HEK293 (cell line): Measurements from ENCODE around the gene OR51V1.

Experiments
- CTCF ChIA-PET: fragments of 350-600 bp; formaldehyde crosslinking; extraction: SDS; loops from one replicate; lab custom pipeline; 2021; ENCODE audit warnings: antibody characterized with exemption; lab: Yijun Ruan, JAX
- POLR2A ChIA-PET: fragments of 300-600 bp; formaldehyde crosslinking; extraction: SDS; loops from one replicate; lab custom pipeline; 2020; ENCODE audit warnings: antibody characterized with exemption, inconsistent platforms; lab: Yijun Ruan, JAX
- H3K27ac ChIP-seq: fragments of 200-500 bp; sonication (Bioruptor generic); 2 replicates; pipeline ENCODE4 v1.5.1; 2014; ENCODE audit warnings: low read depth, low read length, control low read depth, inconsistent platforms; ENCODE audit errors: extremely low read depth
- H3K36me3 ChIP-seq, 2 experiments: fragments of 200-500 bp in 1 of 2; sonication (Bioruptor generic) in 1 of 2; 1 replicate in 1 of 2; 2 replicates in 1 of 2; pipeline ENCODE4 v1.5.1; 2014 to 2017; ENCODE audit warnings: inconsistent platforms in 2 of 2, low read length in 2 of 2; ENCODE audit not compliant: control insufficient read depth in 2 of 2, insufficient read depth in 1 of 2
- H3K4me1 ChIP-seq: fragments of 200-500 bp; sonication (Bioruptor generic); 2 replicates; pipeline ENCODE4 v1.5.1; 2014; ENCODE audit warnings: mild to moderate bottlenecking, low read length, inconsistent platforms; ENCODE audit not compliant: control insufficient read depth, insufficient read depth
- H3K4me3 ChIP-seq: 2 replicates; pipeline ENCODE4 v1.5.1; 2011; ENCODE audit warnings: low read depth, mild to moderate bottlenecking, control low read depth, low read length, moderate library complexity
- H3K9me3 ChIP-seq: fragments of 200-500 bp; sonication (Bioruptor generic); 2 replicates; pipeline ENCODE4 v1.5.1; 2014; ENCODE audit warnings: low read depth, low read length, inconsistent platforms; ENCODE audit not compliant: control insufficient read depth, insufficient read depth
- AEBP2 ChIP-seq: fragments of 450-650 bp; formaldehyde crosslinking; IDR thresholded peaks from 2 replicates; pipeline ENCODE4 v1.5.1; 2016; ENCODE audit warnings: missing biosample characterization, missing genetic modification characterization, borderline replicate concordance
- HOXA7 ChIP-seq: sonication (generic); formaldehyde crosslinking; IDR thresholded peaks from 2 replicates; pipeline ENCODE4 v1.8.1; 2022; ENCODE audit warnings: missing genetic modification reagents, borderline replicate concordance
- HOXD13 ChIP-seq: sonication (generic); formaldehyde crosslinking; IDR thresholded peaks from 2 replicates; pipeline ENCODE4 v1.8.0; 2022; ENCODE audit warnings: missing genetic modification reagents, borderline replicate concordance
- KLF1 ChIP-seq: fragments of 450-650 bp; formaldehyde crosslinking; IDR thresholded peaks from 2 replicates; pipeline ENCODE4 v1.5.1; 2016; ENCODE audit warnings: missing biosample characterization, missing genetic modification characterization
- KLF7 ChIP-seq: fragments of 450-650 bp; formaldehyde crosslinking; IDR thresholded peaks from 2 replicates; pipeline ENCODE4 v1.5.1; 2016; ENCODE audit warnings: missing biosample characterization, missing genetic modification characterization, borderline replicate concordance
- MZF1 ChIP-seq: fragments of 450-650 bp; formaldehyde crosslinking; IDR thresholded peaks from 2 replicates; pipeline ENCODE4 v1.5.1; 2017; ENCODE audit warnings: missing biosample characterization, missing genetic modification characterization, borderline replicate concordance
- RBAK ChIP-seq: fragments of 450-650 bp; formaldehyde crosslinking; IDR thresholded peaks from 2 replicates; pipeline ENCODE4 v1.5.1; 2016; ENCODE audit warnings: missing biosample characterization, missing genetic modification characterization
- SCRT1 ChIP-seq: fragments of 450-650 bp; formaldehyde crosslinking; IDR thresholded peaks from 2 replicates; pipeline ENCODE4 v1.5.1; 2016; ENCODE audit warnings: missing biosample characterization, missing genetic modification characterization, borderline replicate concordance
- ZBTB7A ChIP-seq: fragments of 450-650 bp; formaldehyde crosslinking; IDR thresholded peaks from 2 replicates; pipeline ENCODE4 v1.5.1; 2016; ENCODE audit warnings: low read depth, missing biosample characterization, missing genetic modification characterization
- ZFHX2 ChIP-seq: fragments of 450-650 bp; formaldehyde crosslinking; conservative IDR thresholded peaks from 2 replicates; pipeline ENCODE4 v1.5.1; 2016; ENCODE audit warnings: missing biosample characterization, missing genetic modification characterization
- ZFP69B ChIP-seq: fragments of 450-650 bp; formaldehyde crosslinking; IDR thresholded peaks from 2 replicates; pipeline ENCODE4 v1.5.1; 2016; ENCODE audit warnings: missing biosample characterization, missing genetic modification characterization
- ZNF148 ChIP-seq: fragments of 450-650 bp; formaldehyde crosslinking; IDR thresholded peaks from 2 replicates; pipeline ENCODE4 v1.5.0; 2017; ENCODE audit warnings: missing biosample characterization, missing genetic modification characterization, borderline replicate concordance
- ZNF366 ChIP-seq: fragments of 450-650 bp; formaldehyde crosslinking; conservative IDR thresholded peaks from 2 replicates; pipeline ENCODE4 v1.5.1; 2016; ENCODE audit warnings: missing biosample characterization, missing genetic modification characterization
- ZNF391 ChIP-seq: fragments of 450-650 bp; formaldehyde crosslinking; IDR thresholded peaks from 2 replicates; pipeline ENCODE4 v1.5.1; 2016; ENCODE audit warnings: low read depth, missing biosample characterization, missing genetic modification characterization, borderline replicate concordance
- ZNF404 ChIP-seq: fragments of 450-650 bp; formaldehyde crosslinking; IDR thresholded peaks from 2 replicates; pipeline ENCODE4 v1.5.1; 2017; ENCODE audit warnings: missing biosample characterization, missing genetic modification characterization
- ZNF416 ChIP-seq: fragments of 450-650 bp; formaldehyde crosslinking; IDR thresholded peaks from 2 replicates; pipeline ENCODE4 v1.5.1; 2016; ENCODE audit warnings: missing biosample characterization, missing genetic modification characterization
- ZNF529 ChIP-seq: fragments of 450-650 bp; formaldehyde crosslinking; IDR thresholded peaks from 2 replicates; pipeline ENCODE4 v1.5.1; 2017; ENCODE audit warnings: missing genetic modification characterization, missing biosample characterization; ENCODE audit not compliant: insufficient replicate concordance
- ZNF621 ChIP-seq: fragments of 450-650 bp; formaldehyde crosslinking; IDR thresholded peaks from 2 replicates; pipeline ENCODE4 v1.5.1; 2017; ENCODE audit warnings: missing biosample characterization, missing genetic modification characterization
- ZNF645 ChIP-seq: fragments of 450-650 bp; formaldehyde crosslinking; IDR thresholded peaks from 2 replicates; pipeline ENCODE4; 2016; ENCODE audit warnings: missing biosample characterization, missing genetic modification characterization
- ZNF701 ChIP-seq: fragments of 450-650 bp; formaldehyde crosslinking; IDR thresholded peaks from 2 replicates; pipeline ENCODE4 v1.5.1; 2016; ENCODE audit warnings: missing biosample characterization, missing genetic modification characterization
- ZNF830 ChIP-seq: fragments of 450-650 bp; IDR thresholded peaks from 2 replicates; pipeline ENCODE4 v1.5.0; 2018; ENCODE audit warnings: missing biosample characterization, missing genetic modification characterization, low read depth, mild to moderate bottlenecking, moderate library complexity
- TF ChIP-seq, protein P1 (sequence below): sonication (generic); formaldehyde crosslinking; IDR thresholded peaks from 2 replicates; pipeline ENCODE4 v1.8.1; 2022; ENCODE audit warnings: mild to moderate bottlenecking, moderate library complexity, missing genetic modification reagents
- TF ChIP-seq, protein P2 (sequence below): fragments of 450-650 bp; formaldehyde crosslinking; IDR thresholded peaks from 2 replicates; pipeline ENCODE4 v1.5.1; 2016; ENCODE audit warnings: missing biosample characterization, missing genetic modification characterization
- TF ChIP-seq, protein P3 (sequence below): fragments of 450-650 bp; formaldehyde crosslinking; IDR thresholded peaks from 2 replicates; pipeline ENCODE4 v1.5.1; 2016; ENCODE audit warnings: missing biosample characterization, missing genetic modification characterization

The OR51V1 gene

DNA sequence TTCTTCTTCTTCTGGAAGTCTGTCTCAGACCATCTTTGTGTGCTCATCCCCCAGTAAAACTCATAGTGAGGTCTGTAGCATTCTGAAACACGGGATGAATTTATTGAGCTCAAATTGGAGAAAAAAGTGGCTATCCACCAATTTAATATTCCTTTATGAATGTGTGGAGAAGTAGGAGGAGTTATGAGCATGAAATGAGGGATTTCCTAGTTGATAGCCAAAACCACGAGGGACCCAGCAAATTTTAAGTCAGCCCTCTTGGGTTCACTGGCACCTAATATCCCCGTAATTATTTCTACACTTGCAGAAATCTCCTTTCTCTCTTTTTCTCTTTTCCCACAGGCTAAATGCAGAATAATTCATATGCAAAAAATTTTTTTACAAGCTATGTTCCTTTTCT lies 45.8 kb downstream of the OR51V1 start, which contains the start of gene OR52A1 (continued):
- no peak for TF ChIP-seq AEBP2 (tag by site-specific recombination)
- no peak for TF ChIP-seq SCRT1 (tag by site-specific recombination)
- TF ChIP-seq HOXD13: no peak
- no peak for TF ChIP-seq ZNF621 (tag by site-specific recombination)
- no peak for TF ChIP-seq ZNF830 (tag by site-specific recombination)
- TF ChIP-seq MZF1 (tag by site-specific recombination): no peak
- TF ChIP-seq RBAK (tag by site-specific recombination): no peak
- no peak for TF ChIP-seq ZNF645 (tag by site-specific recombination)
- no peak for TF ChIP-seq KLF1 (tag by site-specific recombination)

DNA sequence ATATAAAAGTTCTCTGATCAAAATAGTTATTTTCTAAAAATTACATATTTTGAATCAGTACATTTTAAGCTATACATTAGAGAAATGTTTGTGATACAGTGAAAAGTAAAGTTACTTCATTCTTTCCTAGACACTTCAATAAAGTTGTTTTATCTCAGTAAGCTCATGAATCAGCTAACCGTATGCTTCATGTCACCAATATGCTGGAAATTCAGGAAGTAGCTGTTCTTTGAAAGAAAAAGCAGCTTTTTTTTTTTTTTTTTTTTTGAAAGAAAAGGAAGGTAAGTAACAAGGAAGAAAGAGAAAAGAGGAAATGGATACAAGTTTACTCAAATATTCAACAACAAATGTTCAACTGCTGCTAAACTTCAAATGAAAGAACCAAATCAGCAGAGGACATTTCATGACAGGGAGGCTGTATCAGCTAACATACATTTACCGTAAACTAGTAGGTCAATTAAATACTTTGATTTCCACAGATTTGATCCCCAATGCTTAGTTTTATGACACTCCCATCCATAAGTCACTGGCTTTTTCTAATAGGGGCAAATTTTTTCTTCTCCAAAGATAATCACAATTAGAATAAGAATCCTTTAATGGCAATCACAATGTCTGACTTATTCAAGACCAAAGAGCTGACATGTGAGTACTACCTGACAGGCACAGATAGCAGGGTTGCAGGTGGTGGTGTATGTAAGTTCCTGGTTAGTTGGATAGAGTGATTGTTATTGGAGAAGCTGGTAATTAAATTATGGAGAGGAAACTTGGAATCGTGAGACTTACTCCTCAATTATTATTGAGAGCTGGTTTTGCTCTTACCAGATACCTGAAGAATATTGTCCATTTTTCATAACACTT lies 46.7 kb downstream of the OR51V1 start:
- CTCF ChIA-PET: interaction anchor here (0.6 kb wide), 2 partner anchors 29 to 773 kb away, joined by 3 read pairs; no protein-coding TSS in a partner anchor
- H3K4me1 ChIP-seq: no peaks in the 10 kb centered on the region
- no peak overlapping the region for H3K4me3 ChIP-seq
- no peak overlapping the region for H3K27ac ChIP-seq
- TF ChIP-seq ZNF404 (tag by site-specific recombination): no peak
- TF ChIP-seq, protein P1, sequence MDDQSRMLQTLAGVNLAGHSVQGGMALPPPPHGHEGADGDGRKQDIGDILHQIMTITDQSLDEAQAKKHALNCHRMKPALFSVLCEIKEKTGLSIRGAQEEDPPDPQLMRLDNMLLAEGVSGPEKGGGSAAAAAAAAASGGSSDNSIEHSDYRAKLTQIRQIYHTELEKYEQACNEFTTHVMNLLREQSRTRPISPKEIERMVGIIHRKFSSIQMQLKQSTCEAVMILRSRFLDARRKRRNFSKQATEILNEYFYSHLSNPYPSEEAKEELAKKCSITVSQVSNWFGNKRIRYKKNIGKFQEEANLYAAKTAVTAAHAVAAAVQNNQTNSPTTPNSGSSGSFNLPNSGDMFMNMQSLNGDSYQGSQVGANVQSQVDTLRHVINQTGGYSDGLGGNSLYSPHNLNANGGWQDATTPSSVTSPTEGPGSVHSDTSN (CRISPR knock-in tag): no peak
- no peak for TF ChIP-seq ZBTB7A (tag by site-specific recombination)
- no peak for TF ChIP-seq ZFHX2 (tag by site-specific recombination)
- TF ChIP-seq ZNF416: no peak
- TF ChIP-seq HOXA7 (CRISPR knock-in tag): no peak
- no peak for TF ChIP-seq ZNF366
- TF ChIP-seq ZNF529 (tag by site-specific recombination): no peak
- TF ChIP-seq, protein P2, sequence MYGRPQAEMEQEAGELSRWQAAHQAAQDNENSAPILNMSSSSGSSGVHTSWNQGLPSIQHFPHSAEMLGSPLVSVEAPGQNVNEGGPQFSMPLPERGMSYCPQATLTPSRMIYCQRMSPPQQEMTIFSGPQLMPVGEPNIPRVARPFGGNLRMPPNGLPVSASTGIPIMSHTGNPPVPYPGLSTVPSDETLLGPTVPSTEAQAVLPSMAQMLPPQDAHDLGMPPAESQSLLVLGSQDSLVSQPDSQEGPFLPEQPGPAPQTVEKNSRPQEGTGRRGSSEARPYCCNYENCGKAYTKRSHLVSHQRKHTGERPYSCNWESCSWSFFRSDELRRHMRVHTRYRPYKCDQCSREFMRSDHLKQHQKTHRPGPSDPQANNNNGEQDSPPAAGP (tag by site-specific recombination): no peak
- no peak for TF ChIP-seq ZNF148
- no peak for TF ChIP-seq ZNF701 (tag by site-specific recombination)
- TF ChIP-seq, protein P3, sequence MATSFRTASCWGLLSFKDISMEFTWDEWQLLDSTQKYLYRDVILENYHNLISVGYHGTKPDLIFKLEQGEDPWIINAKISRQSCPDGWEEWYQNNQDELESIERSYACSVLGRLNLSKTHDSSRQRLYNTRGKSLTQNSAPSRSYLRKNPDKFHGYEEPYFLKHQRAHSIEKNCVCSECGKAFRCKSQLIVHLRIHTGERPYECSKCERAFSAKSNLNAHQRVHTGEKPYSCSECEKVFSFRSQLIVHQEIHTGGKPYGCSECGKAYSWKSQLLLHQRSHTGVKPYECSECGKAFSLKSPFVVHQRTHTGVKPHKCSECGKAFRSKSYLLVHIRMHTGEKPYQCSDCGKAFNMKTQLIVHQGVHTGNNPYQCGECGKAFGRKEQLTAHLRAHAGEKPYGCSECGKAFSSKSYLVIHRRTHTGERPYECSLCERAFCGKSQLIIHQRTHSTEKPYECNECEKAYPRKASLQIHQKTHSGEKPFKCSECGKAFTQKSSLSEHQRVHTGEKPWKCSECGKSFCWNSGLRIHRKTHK (tag by site-specific recombination): no peak
- no peak for TF ChIP-seq KLF7 (tag by site-specific recombination)
- no peak for TF ChIP-seq ZNF391 (tag by site-specific recombination)
- no peak for TF ChIP-seq ZFP69B (tag by site-specific recombination)
- H3K36me3 ChIP-seq: no peaks in the 10 kb centered on the region
- no peaks in the 10 kb centered on the region for H3K9me3 ChIP-seq
- POLR2A ChIA-PET: no interaction called here
